ENCODE data around the gene ITGB2.

ITGB2 gene

DNA sequence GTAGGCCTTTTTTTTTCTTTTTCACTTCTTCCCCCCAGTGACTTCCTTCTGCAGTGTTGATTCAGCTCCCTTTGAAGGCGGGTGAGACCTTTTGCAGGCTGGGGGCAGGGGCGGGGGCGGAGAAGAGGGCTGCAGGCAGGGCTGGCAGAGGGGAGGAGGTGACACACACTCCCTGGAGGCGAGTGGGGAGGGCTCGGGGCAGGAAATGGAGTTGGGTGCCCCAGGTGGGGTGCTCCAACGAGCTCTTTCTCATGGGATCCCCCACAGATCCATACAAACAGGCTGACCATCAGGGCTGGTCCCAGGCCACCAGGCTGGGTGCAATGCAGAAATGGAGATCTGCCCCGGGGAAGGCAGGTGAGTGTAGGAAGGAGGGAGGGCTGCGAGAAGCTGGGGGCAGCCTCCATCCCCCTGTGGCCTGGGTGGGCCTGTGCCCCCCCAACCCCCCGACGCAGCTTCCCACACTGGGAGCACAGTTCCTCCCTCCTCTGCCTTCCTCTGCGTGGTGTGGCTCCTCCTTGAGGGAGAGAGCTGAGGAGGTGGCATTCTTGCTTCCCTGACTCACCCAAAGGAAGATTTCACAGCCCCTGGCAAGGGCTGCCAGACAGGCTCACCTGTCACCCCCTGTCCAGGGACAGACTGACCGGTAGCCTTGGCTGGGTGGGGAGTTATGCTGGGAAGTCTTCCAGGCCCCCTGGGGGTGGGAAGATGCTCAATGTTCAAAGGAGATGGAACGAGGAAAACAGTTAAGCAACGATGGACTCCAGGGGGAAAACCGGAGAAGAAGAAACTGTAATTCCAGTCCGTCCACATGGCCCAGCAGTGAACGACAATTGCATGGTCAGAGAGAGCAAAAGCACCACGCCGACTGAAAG lies 7.1 kb upstream of the ITGB2 start:
- CTCF ChIA-PET = interaction anchor here (0.7 to 9.3 kb wide), 9 partner anchors 15 to 201 kb away, joined by 3 to 104 read pairs (median 6); partner anchors contain the start of gene UBE2G2

DNA sequence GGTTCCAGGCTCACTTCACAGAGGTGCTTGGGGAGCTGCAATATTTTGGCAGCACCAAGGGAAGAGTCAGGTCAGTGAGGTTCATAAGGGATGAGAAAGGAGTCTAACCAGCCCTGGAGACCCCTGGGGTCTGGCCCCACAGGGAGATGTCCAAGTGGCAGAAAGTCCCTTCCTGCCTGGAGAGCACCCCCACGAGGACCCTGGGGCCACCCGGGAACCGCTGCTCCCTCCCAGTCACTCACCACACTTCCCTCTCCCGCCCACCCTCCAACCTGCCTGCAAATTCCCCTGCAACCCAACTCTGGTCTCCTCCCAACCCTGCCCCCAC lies 6.5 kb upstream of the ITGB2 start:
- POLR2A ChIA-PET = interaction anchor here (0.6 to 1.7 kb wide), 4 partner anchors 13 to 178 kb away, joined by 3 to 12 read pairs (median 5); partner anchors contain the start of gene SLX9
- CTCF ChIA-PET = interaction anchor here (0.7 to 9.3 kb wide), 10 partner anchors 12 to 201 kb away, joined by 3 to 104 read pairs (median 6); partner anchors contain the start of genes SLX9 and UBE2G2
- TF ChIP-seq, protein P1, sequence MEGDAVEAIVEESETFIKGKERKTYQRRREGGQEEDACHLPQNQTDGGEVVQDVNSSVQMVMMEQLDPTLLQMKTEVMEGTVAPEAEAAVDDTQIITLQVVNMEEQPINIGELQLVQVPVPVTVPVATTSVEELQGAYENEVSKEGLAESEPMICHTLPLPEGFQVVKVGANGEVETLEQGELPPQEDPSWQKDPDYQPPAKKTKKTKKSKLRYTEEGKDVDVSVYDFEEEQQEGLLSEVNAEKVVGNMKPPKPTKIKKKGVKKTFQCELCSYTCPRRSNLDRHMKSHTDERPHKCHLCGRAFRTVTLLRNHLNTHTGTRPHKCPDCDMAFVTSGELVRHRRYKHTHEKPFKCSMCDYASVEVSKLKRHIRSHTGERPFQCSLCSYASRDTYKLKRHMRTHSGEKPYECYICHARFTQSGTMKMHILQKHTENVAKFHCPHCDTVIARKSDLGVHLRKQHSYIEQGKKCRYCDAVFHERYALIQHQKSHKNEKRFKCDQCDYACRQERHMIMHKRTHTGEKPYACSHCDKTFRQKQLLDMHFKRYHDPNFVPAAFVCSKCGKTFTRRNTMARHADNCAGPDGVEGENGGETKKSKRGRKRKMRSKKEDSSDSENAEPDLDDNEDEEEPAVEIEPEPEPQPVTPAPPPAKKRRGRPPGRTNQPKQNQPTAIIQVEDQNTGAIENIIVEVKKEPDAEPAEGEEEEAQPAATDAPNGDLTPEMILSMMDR (IDR thresholded peaks at IDR 0.05; ENCODE audit: control extremely low read depth, extremely low read depth, low read depth, missing control alignments) = no peak
- no peak for DNase-seq (ENCODE audit: extremely low spot score)

More for the DNA sequence above, 7.1 kb upstream of the ITGB2 start:
- DNase-seq (ENCODE audit: extremely low spot score) = peak; percentile 81
- TF ChIP-seq, protein P1 (IDR thresholded peaks at IDR 0.05; ENCODE audit: control extremely low read depth, extremely low read depth, low read depth, missing control alignments) = no peak
- POLR2A ChIA-PET = interaction anchor here (0.6 to 1.7 kb wide), 5 partner anchors 12 to 177 kb away, joined by 3 to 12 read pairs (median 6); partner anchors contain the start of gene SLX9

DNA sequence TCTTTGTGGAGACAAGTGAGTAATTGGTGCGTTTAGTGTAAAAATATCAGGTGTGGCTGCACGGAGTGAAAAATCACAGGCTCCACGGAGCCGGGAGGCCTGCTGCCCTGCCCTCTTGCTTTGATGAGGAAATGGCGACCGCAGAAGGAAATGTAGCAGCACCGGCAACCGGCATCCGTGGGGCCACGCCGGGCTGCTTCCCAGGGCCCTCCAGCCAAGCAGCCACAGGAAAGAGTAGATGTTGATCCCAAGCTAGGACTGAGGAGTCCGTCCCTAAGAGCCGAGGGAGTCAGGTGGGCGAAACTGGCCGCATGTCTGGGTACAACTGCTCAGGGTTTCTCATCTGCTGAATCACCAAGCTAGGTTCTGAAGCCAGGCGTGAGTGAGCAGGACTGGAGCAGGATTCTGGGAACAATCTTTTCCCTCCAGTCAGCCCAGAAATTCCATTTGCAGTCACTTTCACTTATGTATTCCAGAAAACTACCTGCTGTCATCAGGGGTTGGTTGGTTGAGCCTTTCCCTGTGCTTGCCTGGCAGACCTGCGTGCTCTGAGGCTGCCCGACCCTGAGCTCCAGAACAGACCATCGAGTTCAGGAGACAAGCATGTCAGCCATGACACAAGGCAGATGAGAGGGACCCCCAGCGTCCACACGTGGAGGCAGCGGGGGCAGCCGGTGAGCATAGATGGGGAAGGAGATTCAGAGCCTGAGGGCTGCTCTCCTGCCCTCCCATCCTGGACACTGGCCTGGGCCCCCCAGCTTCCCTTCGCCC lies 5.8 kb upstream of the ITGB2 start:
- TF ChIP-seq, protein P1 (IDR thresholded peaks at IDR 0.05; ENCODE audit: control extremely low read depth, extremely low read depth, low read depth, missing control alignments) = no peak
- ChIA-PET POLR2A (interaction anchor here (1.2 to 1.7 kb wide), 3 partner anchors 13 to 109 kb away, joined by 3 to 12 read pairs (median 4); partner anchors contain the start of genes SLX9 and SUMO3), CTCF (interaction anchor here (1.2 to 9.3 kb wide), 10 partner anchors 10 to 202 kb away, joined by 3 to 104 read pairs (median 6); partner anchors contain the start of genes SLX9 and UBE2G2)
- DNase-seq (ENCODE audit: extremely low spot score) = no peak

DNA sequence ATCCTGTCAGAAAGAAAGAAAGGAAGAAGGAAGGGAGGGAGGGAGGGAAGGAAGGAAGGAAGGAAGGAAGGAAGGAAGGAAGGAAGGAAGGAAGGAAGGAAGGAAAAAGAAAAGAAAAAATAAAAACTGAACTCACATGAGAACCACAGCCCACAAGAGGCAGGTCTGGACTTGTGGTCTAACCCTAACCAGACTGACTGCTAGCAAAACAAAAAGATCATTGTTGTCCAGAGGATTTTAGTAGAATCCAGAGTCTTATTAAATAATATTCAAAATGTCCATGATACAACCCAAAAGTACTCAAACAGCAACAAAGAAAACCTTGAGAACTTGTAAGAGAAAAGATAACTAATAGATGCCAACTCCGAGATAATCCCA lies 4.7 kb upstream of the ITGB2 start:
- TF ChIP-seq, protein P1 (IDR thresholded peaks at IDR 0.05; ENCODE audit: control extremely low read depth, extremely low read depth, low read depth, missing control alignments) = no peak
- POLR2A ChIA-PET = no interaction called here
- DNase-seq (ENCODE audit: extremely low spot score) = no peak
- CTCF ChIA-PET = interaction anchor here (1.1 to 2.8 kb wide), 4 partner anchors 11 to 25 kb away, joined by 3 to 13 read pairs (median 4); no protein-coding TSS in a partner anchor

DNA sequence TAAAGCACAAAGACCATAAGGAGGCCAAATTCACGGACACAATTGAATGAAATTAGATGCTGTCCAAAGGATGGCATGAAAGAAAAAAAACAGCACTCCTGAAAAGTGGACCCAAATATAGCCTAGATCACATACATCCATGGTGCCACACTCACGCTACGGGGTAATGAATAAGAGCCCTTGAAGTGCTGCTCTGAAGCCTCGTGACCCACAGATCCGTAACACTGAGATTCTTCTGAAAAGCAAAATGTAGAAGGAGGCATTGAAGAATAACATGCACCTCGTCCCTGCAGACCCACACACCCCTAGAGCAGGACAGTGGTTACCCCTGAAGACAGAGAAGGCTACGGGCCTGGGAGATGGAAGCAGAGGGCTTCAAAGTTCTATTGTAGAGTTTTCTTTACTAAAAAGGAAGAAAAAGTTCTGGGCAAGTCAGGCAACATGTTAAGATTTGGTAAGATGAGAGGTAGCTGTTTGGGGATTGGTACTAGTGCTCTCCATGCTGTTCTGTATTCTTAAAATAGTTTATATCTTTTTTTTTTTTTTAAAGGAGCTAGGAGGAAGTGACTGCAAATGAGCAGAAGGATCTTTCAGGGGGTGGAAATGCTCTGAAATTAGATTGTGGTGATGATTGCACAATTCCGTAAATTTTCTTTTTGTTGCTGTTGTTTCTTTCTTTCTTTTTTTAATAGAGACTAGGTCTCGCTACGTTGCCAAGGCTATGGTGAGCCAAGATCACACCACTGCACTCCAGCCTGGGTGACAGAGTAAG lies 4.1 kb upstream of the ITGB2 start:
- no peak for DNase-seq (ENCODE audit: extremely low spot score)
- ChIA-PET CTCF (interaction anchor here (1.1 to 1.5 kb wide), 3 partner anchors 11 to 25 kb away, joined by 3 to 4 read pairs (median 3); no protein-coding TSS in a partner anchor), POLR2A (no interaction called here)
- TF ChIP-seq, protein P1 (IDR thresholded peaks at IDR 0.05; ENCODE audit: control extremely low read depth, extremely low read depth, low read depth, missing control alignments) = no peak

All from GM10248 (cell line).